ENCODE data around the gene MELK.

MELK gene

DNA sequence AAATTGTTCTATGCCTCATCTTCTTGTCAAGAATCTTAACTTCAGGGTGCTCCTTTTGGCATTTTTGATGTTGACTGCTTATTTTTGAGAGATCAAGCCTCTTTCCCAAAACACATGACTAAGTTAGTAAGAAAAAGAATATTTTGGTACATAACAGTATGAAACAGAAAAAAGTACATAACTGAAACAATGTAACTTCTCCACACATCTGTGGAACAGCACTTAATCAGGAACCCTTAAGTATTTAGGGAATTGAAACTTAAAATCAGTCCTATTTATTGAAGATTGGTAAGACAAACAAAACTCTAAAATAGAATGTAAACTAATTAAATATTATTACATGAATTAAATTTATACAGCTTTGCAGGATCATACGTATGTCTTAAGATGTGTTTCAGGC is 103.4 kb downstream of the MELK start:
- DNase-seq, result no peak

DNA sequence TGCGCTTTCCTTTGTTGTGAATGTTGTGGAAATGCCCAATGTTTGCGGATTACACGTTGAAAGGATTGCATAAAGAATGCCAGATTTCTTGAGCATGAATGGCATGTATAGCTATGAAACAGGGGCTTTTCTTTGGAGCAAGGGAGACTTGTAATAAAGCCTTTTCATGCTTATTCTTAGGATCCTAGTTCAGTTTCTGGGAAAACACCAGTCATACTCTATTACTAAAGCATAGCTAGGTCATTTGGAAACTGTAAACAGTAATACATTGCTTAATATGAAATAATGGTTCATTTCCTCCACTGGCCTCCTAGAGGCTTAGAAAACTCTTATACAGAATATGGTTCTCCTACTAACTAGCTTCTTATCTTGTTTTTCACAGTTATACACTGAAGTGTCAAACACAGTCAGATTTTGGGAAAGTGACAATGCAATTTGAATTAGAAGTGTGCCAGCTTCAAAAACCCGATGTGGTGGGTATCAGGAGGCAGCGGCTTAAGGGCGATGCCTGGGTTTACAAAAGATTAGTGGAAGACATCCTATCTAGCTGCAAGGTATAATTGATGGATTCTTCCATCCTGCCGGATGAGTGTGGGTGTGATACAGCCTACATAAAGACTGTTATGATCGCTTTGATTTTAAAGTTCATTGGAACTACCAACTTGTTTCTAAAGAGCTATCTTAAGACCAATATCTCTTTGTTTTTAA is 104.2 kb downstream of the MELK start:
- DNase-seq, result no peak

DNA sequence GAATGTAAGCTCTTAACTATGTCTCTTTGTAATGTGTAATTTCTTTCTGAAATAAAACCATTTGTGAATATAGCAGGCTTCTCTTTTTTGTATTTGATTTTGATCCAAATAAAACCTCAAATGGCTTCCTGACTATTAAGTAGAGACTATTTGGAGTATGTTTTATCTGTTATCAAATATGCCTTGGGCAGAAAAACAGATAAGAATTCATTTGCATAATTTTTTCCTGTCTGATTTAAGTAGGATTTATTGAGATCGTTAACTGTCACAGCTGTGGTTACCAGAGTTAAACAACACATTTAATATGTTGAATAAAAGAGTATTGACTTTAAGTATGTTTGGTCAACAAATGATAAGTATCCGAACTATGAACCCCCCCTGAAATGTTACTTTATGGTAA is 104.9 kb downstream of the MELK start:
- DNase-seq, result no peak

GRCh38 chr9:36679710-36680109 is 107.0 kb downstream of the MELK start:
- no peak for DNase-seq

GRCh38 chr9:36686471-36686870 is 113.8 kb downstream of the MELK start:
- no peak for DNase-seq

GRCh38 chr9:36690412-36691168 is 117.9 kb downstream of the MELK start:
- DNase-seq, result no peak

- DNase-seq, result no peak
Observed at GRCh38 chr9:36691671-36692070, 119.0 kb downstream of the MELK start.

- no peak for DNase-seq
Observed at GRCh38 chr9:36698984-36699383, 126.3 kb downstream of the MELK start.

DNA sequence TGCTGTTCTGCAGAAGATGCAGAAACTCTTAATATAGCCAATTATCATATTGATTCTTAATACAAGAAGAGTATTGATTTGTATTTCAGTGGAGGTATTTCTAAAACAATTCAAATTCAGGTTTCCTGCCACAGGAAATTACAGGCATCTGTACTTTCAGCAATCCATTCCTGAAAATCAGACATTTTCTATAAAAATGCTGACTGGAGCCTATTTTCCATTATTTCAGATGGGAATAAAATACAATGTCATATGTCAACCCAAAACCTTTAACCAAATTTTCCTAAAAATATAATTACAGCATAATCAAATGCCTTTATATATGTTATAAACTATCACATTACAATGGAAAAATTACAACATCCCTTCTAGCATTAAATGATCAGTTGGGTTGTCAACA is 131.5 kb downstream of the MELK start:
- DNase-seq, result no peak

- no peak for DNase-seq
Observed at GRCh38 chr9:36713515-36714490, 141.1 kb downstream of the MELK start.

DNA sequence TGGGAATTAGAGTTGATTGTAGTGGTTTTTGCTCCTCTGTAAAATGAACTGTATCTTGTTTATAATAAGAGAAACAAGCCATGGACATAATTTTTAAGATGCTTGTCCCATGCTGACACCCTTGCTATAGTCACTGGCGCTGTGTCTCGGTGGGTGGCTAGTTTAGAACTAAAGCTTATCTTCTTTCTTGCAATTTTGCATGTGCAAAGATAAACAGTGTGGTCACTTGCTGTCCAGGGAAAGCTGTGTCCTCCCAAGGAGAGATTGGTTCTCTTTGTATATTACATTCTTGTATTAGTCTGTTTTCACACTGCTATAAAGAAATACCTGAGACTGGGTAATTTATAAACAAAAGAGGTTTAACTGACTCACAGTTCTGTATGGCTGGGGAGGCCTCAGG is 143.8 kb downstream of the MELK start:
- no peak for DNase-seq

DNA sequence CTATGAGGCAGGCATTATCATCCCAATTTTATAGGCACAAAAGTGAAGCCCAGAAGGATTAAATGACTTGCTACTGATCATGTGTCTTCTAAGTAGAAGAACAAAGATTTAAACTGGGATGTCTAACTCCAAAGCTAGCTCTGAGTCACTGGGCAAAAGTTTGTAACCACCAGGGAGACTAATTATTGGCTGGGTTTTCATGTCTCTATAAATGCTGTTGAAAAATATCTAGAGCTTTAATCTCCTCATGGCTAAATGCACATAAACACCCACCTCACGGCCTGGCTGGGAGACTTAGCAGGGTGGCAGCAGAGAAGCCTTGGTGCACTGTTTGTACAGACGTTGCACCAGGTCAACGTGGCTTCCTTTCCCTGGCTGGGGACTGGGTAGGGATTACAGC is 144.6 kb downstream of the MELK start:
- DNase-seq, result no peak

DNA sequence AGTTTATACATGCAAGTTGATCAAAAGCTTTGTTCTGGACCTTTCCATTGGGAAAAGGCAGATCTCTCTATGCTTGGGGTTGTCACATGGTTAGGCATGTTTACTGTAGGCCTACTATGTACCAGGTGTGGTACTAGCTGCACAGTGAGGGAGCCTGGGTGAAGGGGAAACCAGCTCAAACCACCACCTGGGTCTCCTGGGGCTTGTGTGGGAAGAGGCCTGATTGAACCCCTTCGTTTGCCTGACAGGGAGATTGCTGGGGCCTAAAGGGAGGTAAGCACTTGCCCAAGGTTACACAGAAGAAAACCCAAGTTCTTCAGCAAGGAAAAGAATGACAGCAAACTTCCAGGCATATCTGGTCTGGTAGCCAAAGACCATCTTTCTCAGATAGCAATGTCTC is 145.9 kb downstream of the MELK start:
- no peak for DNase-seq

- DNase-seq, result no peak
Observed at GRCh38 chr9:36720043-36720442, 147.3 kb downstream of the MELK start.

DNA sequence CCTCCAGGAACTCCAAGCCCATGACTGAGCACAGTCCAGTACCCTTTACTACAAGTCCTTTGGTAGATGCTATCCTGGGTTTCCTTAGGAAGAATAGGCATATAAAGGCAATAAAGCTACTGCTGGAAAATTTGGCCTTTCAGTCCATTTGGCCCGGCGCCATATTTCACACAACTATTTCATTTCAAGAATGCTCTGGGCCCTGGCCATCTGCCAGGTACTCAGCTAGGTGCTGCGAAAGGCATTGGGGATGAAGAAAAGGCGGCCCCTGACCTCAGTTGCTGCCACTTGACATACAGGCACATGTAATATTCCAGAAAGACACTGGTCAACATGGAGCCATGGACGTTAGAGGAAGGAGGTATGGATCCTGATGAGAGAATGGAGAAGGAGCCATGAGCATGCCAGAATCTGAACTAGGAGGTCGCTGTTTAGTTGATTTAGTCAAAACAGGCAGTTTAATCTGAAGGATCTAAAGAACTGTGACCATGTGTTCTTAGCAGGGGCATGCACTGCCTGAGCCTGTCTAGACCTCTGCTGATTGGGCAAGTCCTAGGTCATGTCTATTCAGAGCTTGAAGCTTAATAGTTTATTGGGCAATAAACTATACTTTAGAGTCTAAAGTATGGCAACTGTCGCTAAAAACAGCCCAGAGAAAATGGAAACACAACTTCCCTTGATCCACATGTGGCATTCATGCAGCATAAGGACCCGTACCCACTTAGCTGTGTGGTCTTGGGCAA is 149.3 kb downstream of the MELK start:
- no peak for DNase-seq

DNA sequence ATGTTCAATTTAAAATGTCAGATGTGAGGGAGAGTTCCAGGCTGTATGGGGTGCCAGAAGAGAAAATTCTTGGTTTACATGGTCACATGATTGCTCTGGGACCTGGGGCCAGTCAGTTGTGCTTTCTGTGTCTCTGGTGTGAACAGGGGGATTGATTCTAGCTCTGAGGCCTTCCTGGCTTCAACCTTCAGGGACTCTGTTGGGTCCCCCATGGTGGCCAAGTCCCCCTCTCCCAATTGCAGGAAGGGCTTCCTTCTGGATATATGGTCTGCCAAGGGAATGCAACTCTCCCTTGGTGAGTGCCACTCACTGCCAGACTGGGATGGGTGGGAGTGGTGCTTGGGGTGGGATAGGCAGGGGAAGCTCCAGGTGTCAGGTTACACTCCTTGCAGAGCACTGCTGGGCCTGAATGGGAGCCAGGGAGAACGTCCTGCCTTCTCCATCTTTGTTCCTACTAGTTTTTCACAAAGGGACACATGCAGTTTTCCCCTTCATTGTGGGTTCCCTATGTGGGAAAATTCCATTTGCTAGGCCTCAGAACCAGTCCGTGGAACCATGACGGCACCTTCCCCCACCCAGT is 153.2 kb downstream of the MELK start:
- no peak for DNase-seq
